Fibroblast of villous mesenchyme (primary cell): ENCODE measurements around the gene PAM16. TPM values are rescaled to one million over a fixed set of nuclear protein-coding genes. Genes with fewer than 3 reads are reported as not detected.

Experiments used
- DNase-seq: peaks from one replicate; pipeline ENCODE4 v3.0.0-alpha.2; 2010; ENCODE audit warnings: low read depth
- H3K4me3 ChIP-seq: 2 replicates; pipeline ENCODE4 v1.5.1; 2011; ENCODE audit warnings: low read depth, mild to moderate bottlenecking, low read length
- CTCF ChIP-seq: IDR thresholded peaks from 2 replicates; pipeline ENCODE4 v1.5.1; 2012; ENCODE audit warnings: low read depth, mild to moderate bottlenecking, low read length; ENCODE audit not compliant: insufficient read depth
- total RNA-seq: library from RNA; depleted of rRNA; stranded (reverse); fragments of >200 nt; gene quantifications from 2 replicates; pipeline ENCODE4 v1.2.3, GENCODE V29; 2012

The PAM16 gene
- total RNA-seq, 1 donor, result 19.9 TPM

DNA sequence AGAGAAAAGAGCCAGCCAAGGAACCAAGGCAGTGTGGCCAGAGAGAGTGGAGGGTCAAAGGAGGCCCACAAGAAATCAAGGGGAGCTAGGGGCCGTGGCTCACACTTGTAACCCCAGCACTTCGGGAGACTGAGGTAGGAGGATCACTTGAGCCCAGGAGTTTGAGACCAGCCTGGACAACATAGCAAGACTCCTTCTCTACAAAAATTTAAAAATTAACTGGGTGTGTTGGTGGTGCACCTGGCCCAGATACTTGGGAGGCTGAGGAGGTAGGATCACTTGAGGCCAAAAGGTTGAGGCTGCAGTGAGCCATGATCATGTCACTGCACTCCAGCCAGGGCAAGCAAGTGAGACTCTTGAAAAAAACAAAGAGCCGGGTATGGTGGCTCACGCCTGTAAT, 59.4 kb downstream of the PAM16 start:
- TF ChIP-seq CTCF, result no peak
- no peak for DNase-seq
- H3K4me3 ChIP-seq, result no peak overlapping the region

Other genes with a start within 250 kb of the PAM16 start
- 38.0 and 44.1 TPM in 2 replicates for gene ADCY9, start 234.9 kb downstream of the PAM16 start, total RNA-seq
- under 0.01 and 0.43 TPM in 2 replicates for gene SRL, start 109.2 kb downstream of the PAM16 start, total RNA-seq
- 4.7 and 7.7 TPM in 2 replicates for gene TFAP4, start 78.3 kb downstream of the PAM16 start, total RNA-seq
- gene GLIS2, start 35.3 kb downstream of the PAM16 start, total RNA-seq, result 4.3 and 4.8 TPM in 2 replicates
- gene VASN, start 20.5 kb upstream of the PAM16 start, total RNA-seq, result 133 and 180 TPM in 2 replicates
- 9.9 and 18.0 TPM in 2 replicates for gene CORO7, start 65.3 kb upstream of the PAM16 start, total RNA-seq
- gene DNAJA3, start 74.5 kb upstream of the PAM16 start, total RNA-seq, result 36.4 and 50.1 TPM in 2 replicates
- 54.4 and 99.5 TPM in 2 replicates for gene NMRAL1, start 123.3 kb upstream of the PAM16 start, total RNA-seq
- 52.5 and 57.9 TPM in 2 replicates for gene HMOX2, start 125.1 kb upstream of the PAM16 start, total RNA-seq
- gene CDIP1, start 187.5 kb upstream of the PAM16 start, total RNA-seq, result 10.6 and 16.8 TPM in 2 replicates
- gene C16orf96, start 205.0 kb upstream of the PAM16 start, total RNA-seq, result not detected in 2 replicates